HEK293T (cell line): ENCODE data around the gene MKNK1.

Experiments
- CTCF ChIA-PET: fragments of 350-600 bp; formaldehyde crosslinking; extraction: SDS; loops from one replicate; lab custom pipeline; 2021; ENCODE audit warnings: antibody characterized with exemption, inconsistent platforms; lab: Yijun Ruan, JAX
- POLR2A ChIA-PET: fragments of 350-600 bp; formaldehyde crosslinking; extraction: SDS; loops from one replicate; lab custom pipeline; 2020; ENCODE audit warnings: antibody characterized with exemption, inconsistent platforms; lab: Yijun Ruan, JAX
- DNase-seq: peaks from one replicate; pipeline ENCODE4 v3.0.0; 2012; ENCODE audit warnings: mixed read lengths; ENCODE audit errors: extremely low spot score
- ARNT ChIP-seq: fragments of 450-650 bp; IDR thresholded peaks from 2 replicates; pipeline ENCODE4 v1.6.1; 2017; ENCODE audit warnings: mild to moderate bottlenecking
- BHLHE40 ChIP-seq: fragments of 450-650 bp; IDR thresholded peaks from 2 replicates; pipeline ENCODE4 v1.6.1; 2016; ENCODE audit warnings: mild to moderate bottlenecking, moderate library complexity, borderline replicate concordance
- CTBP1 ChIP-seq: fragments of 450-650 bp; IDR thresholded peaks from 2 replicates; pipeline ENCODE4 v1.6.1; 2016; ENCODE audit warnings: borderline replicate concordance
- ELF4 ChIP-seq: fragments of 450-650 bp; IDR thresholded peaks from 2 replicates; pipeline ENCODE4 v1.6.1; 2017; ENCODE audit warnings: antibody characterized with exemption
- FOXA1 ChIP-seq: fragments of 450-650 bp; IDR thresholded peaks from 2 replicates; pipeline ENCODE4 v1.6.1; 2016; ENCODE audit warnings: mild to moderate bottlenecking
- FOXK2 ChIP-seq: fragments of 450-650 bp; IDR thresholded peaks from 2 replicates; pipeline ENCODE4 v1.6.1; 2016; ENCODE audit warnings: mild to moderate bottlenecking
- FOXM1 ChIP-seq: fragments of 450-650 bp; IDR thresholded peaks from 2 replicates; pipeline ENCODE4 v1.6.1; 2017; ENCODE audit warnings: mild to moderate bottlenecking, borderline replicate concordance
- HDGF ChIP-seq: fragments of 450-650 bp; IDR thresholded peaks from 2 replicates; pipeline ENCODE4 v1.6.1; 2017; ENCODE audit warnings: antibody characterized with exemption, borderline replicate concordance
- L3MBTL2 ChIP-seq: fragments of 450-650 bp; conservative IDR thresholded peaks from 2 replicates; pipeline ENCODE4 v1.6.1; 2016; ENCODE audit warnings: mild to moderate bottlenecking
- LEF1 ChIP-seq: fragments of 450-650 bp; IDR thresholded peaks from 2 replicates; pipeline ENCODE4 v1.6.1; 2017; ENCODE audit warnings: mild to moderate bottlenecking, borderline replicate concordance
- NFRKB ChIP-seq: fragments of 450-650 bp; IDR thresholded peaks from 2 replicates; pipeline ENCODE4 v1.6.1; 2016; ENCODE audit warnings: mild to moderate bottlenecking, moderate library complexity
- PKNOX1 ChIP-seq: fragments of 450-650 bp; IDR thresholded peaks from 2 replicates; pipeline ENCODE4 v1.6.1; 2016
- SP1 ChIP-seq: fragments of 450-650 bp; IDR thresholded peaks from 2 replicates; pipeline ENCODE4 v1.6.1; 2017
- SUZ12 ChIP-seq: fragments of 450-650 bp; IDR thresholded peaks from 2 replicates; pipeline ENCODE4 v1.6.1; 2016; ENCODE audit warnings: mild to moderate bottlenecking
- TARDBP ChIP-seq: fragments of 450-650 bp; IDR thresholded peaks from 2 replicates; pipeline ENCODE4 v1.6.1; 2016
- ZNF384 ChIP-seq: fragments of 450-650 bp; IDR thresholded peaks from 2 replicates; pipeline ENCODE4 v1.6.1; 2016

The MKNK1 gene

GRCh38 chr1:46569116-46569515 is 35.0 kb downstream of the MKNK1 start:
- no peak for DNase-seq
- ChIA-PET POLR2A (interaction anchor here (1.0 kb wide), 1 partner anchor 35 kb away, joined by 3 read pairs; the partner anchor contains the start of gene MKNK1), CTCF (no interaction called here)
- TF ChIP-seq SUZ12 (no peak), SP1 (no peak), ZNF384 (no peak), HDGF (no peak), L3MBTL2 (no peak), LEF1 (no peak)

DNA sequence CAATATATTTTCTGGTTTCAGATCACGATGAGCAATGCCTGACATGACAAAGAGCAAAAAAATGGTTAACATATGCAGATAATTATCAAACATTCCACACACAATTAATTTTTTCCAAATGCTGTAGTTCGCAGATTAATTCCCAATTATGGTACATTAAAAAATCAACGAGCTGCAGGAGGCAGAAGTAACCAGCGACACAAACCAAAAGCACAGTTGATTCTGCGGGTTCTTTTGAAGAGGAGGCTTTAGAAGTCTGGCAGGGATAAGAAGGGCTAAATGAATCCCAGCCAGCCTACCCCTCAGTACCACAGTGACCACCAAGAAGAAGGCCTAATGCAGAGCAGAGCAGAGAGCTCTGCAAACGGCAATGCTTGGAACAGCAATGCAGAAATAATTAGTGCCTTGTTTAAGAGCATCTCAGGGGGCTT is 35.6 kb downstream of the MKNK1 start:
- DNase-seq = no peak
- ChIA-PET POLR2A (no interaction called here), CTCF (no interaction called here)
- TF ChIP-seq TARDBP (no peak), BHLHE40 (no peak), L3MBTL2 (no peak), NFRKB (no peak), HDGF (no peak), ELF4 (no peak)

- CTCF ChIA-PET = no interaction called here
- TF ChIP-seq SUZ12 = no peak
- no peak for TF ChIP-seq TARDBP
- no peak for TF ChIP-seq FOXA1
- TF ChIP-seq HDGF = no peak
- no peak for TF ChIP-seq SP1
- TF ChIP-seq BHLHE40 = no peak
- no peak for TF ChIP-seq FOXK2
- no peak for TF ChIP-seq LEF1
- no peak for TF ChIP-seq L3MBTL2
- TF ChIP-seq NFRKB = no peak
- TF ChIP-seq FOXM1 = no peak
- no peak for TF ChIP-seq CTBP1
- TF ChIP-seq ZNF384 = no peak
- no peak for TF ChIP-seq ELF4
- no peak for TF ChIP-seq ARNT
- no peak for TF ChIP-seq PKNOX1
- POLR2A ChIA-PET = no interaction called here
- no peak for DNase-seq
Observed at GRCh38 chr1:46563341-46563740, 40.7 kb downstream of the MKNK1 start.

DNA sequence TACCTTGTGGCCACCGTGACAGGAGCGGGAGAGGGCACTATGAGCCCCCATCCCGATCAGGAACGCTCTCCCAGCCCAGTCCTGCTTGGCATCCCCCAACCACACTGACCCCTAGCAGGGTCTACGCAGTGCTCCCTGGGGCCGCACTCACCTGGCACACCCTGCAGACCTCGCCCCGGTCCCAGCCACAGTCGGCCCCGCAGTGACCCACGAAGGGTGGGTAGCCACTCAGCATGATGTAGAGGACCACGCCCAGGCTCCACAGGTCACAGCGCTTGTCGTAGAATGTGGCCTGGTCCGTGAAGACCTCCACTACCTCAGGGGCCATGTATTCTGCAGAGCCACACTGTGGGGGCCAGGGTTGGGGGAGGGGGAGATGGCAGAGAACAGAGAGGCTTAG is 41.6 kb downstream of the MKNK1 start:
- no peak for TF ChIP-seq ZNF384
- no peak for TF ChIP-seq TARDBP
- no peak for DNase-seq
- ChIA-PET CTCF (no interaction called here), POLR2A (no interaction called here)

DNA sequence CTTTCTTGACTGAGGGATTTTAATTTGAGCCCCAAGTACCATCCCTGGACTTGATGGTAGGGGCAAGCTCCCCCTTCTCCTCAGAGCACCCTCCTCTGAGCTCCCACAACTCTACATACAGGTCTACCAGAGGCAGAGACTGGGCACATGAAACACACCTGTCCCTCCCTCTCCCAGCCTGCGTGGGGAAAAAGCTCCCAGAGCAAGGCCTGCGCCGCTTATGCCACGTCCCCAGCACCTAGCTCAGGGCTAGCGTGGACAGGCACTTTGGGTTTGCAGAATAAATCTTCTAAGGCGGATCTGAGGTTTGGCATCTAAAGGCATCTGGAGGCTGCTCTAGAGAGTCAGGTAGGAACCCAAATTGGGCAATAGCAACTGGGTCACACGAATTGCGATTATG is 45.1 kb downstream of the MKNK1 start:
- ChIA-PET POLR2A (no interaction called here), CTCF (interaction anchor here (0.5 to 2.9 kb wide), 3 partner anchors 11 to 166 kb away, joined by 3 to 8 read pairs (median 3); no protein-coding TSS in a partner anchor)
- TF ChIP-seq ZNF384 = no peak
- TF ChIP-seq FOXM1 = no peak
- no peak for TF ChIP-seq NFRKB
- TF ChIP-seq HDGF = no peak
- no peak for TF ChIP-seq LEF1
- no peak for TF ChIP-seq BHLHE40
- no peak for TF ChIP-seq FOXK2
- TF ChIP-seq ARNT = no peak
- TF ChIP-seq PKNOX1 = no peak
- DNase-seq = no peak

DNA sequence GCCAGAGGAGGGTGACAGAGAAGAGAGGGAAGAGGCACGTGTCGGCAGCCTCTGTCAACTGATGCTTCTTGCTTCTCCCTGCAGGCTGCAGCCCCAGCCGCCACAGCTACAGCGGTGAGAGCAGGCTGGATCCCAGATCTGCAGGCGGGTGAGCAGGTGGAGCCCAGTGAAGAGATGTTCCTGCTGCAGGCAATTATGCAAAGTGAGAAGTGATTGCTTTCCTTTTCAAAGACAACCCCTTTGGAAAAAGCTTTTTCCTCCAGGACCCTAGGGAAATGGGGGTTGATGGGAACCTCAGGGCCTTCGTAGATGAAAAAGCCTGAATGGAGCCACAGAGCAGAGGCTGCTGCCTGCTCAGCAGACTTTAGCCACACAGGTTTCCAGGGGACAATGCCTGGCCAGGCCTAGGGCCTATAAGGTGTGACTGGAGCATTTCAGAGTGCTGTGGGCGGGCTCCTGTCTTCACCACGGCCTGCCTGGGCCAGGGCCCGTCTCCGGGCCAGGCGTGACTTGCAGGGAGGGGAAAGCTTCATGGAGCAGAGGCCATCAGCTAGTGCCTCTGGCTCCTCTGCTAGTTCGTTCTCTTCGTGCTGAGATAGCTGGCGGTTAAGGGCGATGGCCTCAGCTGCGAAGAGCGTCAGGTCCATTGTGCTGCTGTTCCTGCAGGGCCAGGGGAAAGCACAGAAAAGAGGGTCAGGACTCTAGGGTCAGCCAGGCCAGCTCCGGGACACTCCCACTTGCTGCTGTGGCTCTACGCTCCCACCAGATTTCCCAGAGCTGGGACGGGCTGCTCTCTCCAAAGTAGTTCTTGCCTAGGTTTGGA is 45.7 kb downstream of the MKNK1 start:
- DNase-seq = no peak
- ChIA-PET POLR2A (no interaction called here), CTCF (interaction anchor here (0.5 kb wide), 1 partner anchor 47 kb away, joined by 3 read pairs; no protein-coding TSS in a partner anchor)
- no peak for TF ChIP-seq BHLHE40
- no peak for TF ChIP-seq SP1
- no peak for TF ChIP-seq TARDBP
- TF ChIP-seq FOXK2 = no peak

GRCh38 chr1:46557403-46557802 is 46.7 kb downstream of the MKNK1 start:
- no peak for TF ChIP-seq FOXM1
- no peak for TF ChIP-seq NFRKB
- no peak for TF ChIP-seq ZNF384
- no peak for TF ChIP-seq TARDBP
- no peak for TF ChIP-seq LEF1
- no peak for TF ChIP-seq FOXK2
- ChIA-PET CTCF (no interaction called here), POLR2A (no interaction called here)
- DNase-seq = no peak

DNA sequence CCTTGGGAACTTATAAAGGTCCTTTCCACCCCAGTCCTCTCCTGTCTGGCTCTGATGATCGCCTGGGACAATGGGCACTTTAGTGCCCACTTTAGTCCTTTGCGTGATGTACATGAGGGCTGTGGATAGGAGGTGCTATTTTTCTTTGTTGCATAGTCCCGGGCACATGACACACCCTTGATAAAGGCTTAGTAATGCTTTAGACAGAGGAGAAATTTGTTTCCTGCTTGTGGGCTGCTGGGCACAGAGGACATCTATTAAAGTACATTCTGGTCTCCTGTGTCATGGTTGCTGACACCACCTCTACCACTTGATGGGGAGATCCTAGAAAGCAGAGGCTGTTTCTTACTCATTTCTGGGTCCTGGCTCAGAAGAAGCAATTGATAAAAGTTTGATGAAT is 47.2 kb downstream of the MKNK1 start:
- CTCF ChIA-PET = no interaction called here
- no peak for DNase-seq
- POLR2A ChIA-PET = no interaction called here
- TF ChIP-seq SUZ12 (no peak), CTBP1 (no peak), FOXA1 (no peak), LEF1 (no peak), FOXM1 (no peak), BHLHE40 (no peak), TARDBP (no peak), HDGF (no peak), NFRKB (no peak), FOXK2 (no peak), PKNOX1 (no peak), ARNT (no peak), ZNF384 (no peak), SP1 (no peak), L3MBTL2 (no peak), ELF4 (no peak)
